Ramos (cell line): ENCODE results near the gene PASK.

ENCODE experiments used
- in situ Hi-C: fragments of 300-500 bp; cut with MboI; formaldehyde crosslinking; loops from one replicate; pipeline ENCODE4 v1.14.3; 2022; ENCODE audit warnings: low sequenced_read_pairs; ENCODE audit not compliant: unreplicated experiment

Gene PASK

DNA sequence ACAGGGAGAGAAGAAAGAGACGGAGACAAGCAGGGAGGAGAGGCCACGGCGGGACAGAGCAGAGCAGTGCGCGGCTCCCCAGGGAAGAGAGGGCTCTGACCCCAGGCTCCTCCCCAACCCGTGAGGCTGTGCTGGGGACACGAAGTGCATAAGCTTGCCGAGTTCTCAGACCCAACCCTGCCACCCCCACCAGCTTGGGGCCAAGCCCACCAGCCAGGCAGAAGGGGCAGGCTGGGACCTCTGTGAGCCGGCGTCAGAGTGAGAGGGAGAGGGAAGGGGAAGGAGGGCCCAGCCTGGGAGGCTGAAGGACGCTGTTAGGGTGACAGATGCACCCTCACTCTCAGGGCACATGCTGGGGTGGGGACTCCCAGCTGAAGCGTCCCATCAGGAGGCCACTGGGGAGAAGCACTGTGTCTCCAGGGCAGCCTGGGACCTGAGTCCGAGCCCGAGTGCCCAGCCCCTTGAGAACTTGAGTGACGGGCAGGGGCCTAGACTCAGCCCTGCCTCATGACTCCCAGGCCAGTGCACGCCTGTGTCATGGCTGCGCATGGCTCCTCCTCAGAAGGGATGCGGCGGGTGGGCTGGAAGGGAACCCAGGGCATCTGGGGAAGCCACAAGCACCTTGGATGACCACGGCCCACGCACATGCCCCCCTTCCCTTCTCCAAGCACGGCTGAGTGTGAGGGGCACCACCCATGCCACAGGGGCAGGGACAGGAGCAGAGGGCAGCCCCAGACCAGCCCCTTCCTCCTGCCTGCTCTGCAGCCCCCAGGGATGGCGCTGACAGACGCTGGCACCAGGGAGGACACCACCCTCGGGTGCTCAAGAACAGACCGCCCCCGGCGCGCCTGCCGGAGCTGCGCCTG is 78.2 kb downstream of the PASK start:
- in situ Hi-C loops = no loop called here

DNA sequence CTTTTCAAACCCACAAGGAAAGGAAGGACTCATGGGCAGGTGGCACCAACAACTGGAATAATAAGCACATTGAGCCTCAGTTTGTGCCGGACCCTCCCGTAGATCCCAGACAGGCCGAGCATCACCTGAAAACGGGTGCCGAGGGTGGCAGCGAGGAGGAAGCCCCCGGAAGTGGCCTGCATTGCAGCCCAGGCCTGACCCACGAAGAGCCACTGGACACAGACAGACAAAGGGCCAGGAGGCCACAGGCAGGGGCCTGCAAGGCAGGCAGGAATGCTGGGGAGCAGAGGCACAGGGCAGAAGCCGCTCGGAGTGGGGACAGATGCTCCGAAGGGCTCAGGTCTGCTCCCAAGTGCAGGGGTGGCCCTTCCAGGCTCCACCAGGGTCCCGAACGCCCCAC is 78.9 kb downstream of the PASK start:
- in situ Hi-C loops = no loop called here

DNA sequence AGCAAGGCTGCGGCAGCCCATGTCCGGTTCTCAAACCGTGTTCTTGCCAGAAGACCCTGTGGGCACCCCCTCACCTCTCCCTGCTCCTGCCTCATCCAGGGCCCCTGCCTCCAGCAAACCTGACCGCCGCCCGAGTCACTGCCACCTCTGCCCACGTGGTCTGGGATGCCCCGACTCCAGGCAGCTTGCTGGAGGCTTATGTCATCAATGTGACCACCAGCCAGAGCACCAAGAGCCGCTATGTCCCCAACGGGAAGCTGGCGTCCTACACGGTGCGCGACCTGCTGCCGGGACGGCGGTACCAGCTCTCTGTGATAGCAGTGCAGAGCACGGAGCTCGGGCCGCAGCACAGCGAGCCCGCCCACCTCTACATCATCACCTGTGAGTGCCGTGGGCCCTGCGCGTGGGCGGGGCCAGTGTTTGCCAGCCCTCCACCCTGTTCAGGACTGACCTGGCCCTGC is 79.4 kb downstream of the PASK start:
- in situ Hi-C loops = no loop called here

DNA sequence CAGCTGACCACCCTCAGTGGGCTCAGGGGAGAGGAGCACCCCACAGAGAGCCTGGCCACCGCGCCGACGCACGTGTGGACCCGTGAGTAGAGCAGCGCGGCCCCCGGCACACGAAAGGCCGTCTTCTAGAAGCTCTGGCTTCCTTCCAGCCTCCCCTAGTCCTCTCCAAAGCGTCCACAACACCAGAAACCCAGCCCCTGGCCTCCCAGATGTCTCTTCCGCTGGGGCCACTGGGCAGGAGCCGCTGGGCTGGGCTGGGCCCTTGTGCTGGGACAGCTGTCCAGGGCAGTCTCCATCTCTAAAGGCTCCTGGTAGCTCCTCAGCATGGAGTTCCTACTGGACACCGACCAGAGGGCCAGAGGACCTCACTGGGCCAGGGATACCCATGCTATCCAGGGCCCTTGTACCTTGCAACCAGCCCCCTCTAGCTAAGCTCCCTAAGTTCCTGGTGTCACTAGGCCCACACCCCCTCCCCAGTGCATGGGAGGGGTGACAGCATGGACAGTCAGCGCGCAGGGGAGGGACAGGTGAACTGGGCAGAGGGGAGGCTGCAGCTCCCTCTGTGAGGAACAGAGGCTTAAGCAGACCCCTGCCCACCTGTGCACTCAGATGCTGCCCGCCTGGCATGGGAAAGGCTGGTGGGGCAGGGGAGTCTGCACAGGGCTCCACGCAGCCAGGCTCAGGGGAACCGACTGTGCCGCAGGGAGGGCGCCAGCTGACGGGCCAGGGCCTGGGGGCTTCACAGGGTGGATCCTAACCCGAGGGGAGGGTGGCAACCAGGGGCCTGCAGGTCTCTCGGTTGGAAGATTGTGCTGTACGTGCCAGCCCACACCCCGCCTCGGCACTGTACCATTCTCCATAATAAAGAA is 80.1 kb downstream of the PASK start:
- in situ Hi-C loops = no loop called here

DNA sequence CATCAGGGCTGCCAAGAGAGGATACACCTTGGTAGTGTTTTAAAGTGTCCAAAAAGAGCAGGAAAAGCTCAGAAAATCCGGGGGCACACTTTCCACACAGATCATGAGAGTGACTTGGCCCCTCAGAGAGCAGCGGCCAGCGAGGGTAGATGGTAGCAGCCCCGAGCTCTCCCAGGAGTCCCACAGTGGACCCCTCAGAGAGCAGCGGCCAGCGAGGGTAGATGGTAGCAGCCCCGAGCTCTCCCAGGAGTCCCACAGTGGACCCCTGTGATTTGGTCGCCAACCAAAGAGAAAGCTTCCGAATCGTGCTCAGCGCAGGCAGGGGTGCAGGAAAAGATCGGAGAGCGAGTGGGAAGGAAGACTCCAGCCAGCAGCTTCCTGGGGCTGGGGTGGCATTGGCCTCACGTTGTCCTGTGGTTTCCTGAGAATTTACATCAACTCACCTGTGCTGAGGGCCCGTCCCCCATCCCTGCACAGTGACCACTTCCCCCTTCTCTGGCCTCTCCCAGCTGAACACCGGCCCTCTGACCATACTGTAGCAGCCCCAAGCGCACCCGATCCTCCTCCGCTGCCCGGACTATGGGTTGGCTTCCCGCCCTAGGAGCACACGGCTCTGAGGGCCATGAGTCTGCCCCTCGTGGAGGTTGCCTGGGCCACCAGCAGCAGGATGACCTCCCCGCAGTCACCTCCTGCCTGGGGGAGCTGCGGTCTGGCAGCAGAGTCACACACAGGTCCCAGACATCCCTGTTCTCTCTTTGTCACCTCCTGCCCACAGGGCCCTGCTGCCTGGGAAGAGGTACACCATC is 80.9 kb downstream of the PASK start:
- in situ Hi-C loops = no loop called here

DNA sequence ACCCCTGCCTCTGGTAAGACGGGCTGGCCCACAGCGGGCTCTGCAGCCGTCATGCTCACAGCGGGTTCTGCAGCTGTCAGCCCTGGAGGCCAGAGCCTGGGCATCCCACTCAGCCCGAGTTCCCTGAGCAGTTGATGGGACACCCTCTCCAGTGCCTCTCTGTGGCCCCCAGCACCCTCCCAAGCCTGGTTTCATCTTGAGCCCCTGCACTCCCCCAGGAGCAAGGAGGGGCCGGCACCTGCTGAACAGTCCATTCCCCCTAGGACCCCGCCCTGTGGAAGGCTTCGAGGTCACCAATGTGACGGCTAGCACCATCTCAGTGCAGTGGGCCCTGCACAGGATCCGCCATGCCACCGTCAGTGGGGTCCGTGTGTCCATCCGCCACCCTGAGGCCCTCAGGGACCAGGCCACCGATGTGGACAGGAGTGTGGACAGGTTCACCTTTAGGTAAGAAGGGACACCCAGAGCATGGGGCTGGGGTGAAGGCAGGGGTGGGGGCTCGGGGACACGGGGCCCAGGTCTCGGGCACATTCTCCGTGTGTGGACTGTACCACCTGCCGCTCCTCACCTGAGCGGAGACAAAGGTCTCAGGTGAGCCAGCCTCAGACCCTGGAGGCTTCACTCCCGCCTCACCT is 81.7 kb downstream of the PASK start:
- in situ Hi-C loops = no loop called here

DNA sequence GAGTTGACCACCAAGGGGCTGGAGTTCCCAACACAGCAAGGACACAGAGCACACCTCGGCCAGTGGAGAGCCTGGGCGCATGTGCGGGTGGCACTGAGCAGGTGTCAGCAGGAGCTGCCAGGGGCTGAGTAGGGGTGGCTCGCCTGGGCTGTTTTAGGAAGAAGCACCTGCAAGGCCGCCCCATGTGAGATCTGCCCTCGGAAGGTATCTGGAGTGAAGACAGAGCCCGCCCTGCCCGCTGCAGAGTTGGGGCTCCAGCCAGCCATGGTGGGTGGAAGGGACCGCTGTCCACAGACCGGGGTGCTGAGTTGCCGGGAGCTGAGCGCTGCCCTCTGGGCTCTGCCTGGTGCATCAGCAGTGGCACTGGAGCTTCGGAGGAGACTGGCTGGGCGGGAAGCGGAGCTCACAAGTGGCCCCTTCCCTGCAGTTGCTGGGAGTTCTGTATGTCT is 82.4 kb downstream of the PASK start:
- in situ Hi-C loops = no loop called here

DNA sequence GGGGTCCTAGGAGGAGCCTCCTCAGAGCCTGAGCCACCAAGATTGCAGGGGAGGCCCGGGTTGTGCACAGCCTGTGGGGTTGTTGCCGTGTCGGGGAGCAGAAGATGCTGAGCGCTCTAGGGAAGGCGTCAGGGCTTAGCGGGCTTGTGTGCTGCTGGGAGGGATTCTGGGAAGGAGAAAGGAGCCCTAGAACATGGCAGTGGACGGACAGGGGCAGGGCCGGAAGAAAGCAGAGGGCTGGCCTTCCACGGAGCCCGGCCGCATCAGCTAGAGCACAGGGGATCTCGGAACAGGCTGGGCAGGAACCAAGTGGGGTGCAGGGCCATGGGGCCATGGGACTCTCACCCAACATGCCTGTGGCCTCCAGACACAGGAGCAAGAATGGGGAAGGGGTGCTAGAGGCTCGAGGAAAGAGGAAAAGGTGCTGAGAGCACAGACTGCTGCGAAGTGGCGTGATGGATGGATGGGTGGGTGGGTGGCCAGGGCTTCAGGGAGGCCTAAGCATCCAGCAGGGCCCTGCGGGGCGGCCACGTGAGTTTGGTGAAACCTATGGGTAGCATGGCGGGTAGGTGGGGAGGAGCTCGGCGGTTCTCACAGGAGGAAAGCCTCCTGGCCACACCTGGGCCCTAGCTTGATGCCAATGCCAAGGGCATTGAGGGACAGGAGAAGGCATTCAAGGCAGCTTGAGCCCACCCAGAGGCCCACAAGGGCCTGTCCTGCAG is 82.9 kb downstream of the PASK start:
- in situ Hi-C loops = no loop called here

DNA sequence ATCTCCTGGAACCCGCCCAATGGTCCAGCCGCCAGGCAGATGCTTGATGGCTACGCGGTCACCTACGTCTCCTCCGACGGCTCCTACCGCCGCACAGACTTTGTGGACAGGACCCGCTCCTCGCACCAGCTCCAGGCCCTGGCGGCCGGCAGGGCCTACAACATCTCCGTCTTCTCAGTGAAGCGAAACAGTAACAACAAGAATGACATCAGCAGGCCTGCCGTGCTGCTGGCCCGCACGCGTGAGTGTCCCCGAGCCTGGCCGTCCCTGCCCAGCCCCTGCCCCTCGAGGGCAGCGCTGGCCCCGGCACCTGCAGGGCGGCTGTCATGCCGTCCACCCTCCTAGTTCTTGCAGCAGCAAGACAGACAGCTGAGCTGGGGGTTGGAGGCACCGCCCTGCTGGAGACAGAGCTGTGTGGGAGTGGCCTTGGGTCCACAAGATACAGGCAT is 83.9 kb downstream of the PASK start:
- in situ Hi-C loops = no loop called here

DNA sequence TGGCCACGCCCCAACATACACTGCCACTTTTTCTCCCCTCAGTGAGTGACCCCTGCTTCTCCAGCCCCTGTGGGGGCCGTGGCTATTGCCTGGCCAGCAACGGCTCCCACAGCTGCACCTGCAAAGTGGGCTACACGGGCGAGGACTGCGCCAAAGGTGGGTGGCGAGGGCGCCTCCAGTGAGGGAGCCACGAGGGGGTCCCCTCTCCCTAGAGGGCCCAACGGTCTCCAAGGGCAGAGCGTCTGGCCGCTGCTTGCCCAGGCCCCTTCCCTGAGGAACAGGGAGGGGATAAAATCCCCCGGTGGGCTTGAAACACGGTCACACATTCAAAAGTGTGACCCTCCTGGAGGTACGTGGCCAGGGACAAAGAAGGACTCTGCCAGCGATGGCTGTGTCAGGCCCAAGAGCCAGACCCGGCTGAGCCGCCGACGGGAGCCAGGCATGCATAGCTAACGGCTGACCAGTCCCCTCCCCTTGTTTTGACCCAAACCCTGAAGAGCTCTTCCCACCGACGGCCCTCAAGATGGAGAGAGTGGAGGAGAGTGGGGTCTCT is 84.4 kb downstream of the PASK start:
- in situ Hi-C loops = no loop called here

DNA sequence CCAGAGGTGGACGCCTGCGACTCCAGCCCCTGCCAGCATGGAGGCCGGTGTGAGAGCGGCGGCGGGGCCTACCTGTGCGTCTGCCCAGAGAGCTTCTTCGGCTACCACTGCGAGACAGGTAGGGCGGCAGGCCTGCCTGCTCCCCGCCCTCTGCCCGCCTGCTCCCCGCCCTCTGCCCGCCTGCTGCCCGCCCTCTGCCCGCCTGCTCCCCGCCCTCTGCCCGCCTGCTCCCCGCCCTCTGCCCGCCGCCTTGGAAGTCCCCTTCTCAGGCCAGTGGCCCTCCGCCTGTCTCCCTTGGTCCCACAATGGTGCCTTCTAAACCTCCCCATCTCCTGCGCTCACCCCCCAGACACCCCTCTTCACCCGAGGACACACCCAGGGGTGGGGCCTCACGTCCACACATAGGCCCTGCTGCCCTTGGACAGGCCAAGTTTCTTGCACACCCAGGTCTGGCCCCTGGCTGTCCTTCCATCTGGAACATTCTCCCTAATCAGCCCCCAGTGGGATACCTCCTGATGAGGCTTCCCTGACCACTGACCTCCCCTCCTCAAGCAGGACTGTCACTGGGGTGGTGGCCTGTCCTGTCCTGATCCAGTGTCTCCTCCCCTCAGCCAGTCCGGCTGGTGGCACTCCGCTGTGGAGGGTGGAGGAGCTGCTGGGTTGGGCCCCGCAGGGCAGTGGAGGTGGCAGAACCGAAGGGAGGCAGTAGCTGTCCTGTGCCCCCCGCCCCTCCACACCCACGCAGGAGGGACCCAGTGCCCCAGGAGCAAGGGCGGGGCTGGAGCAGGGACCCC is 85.1 kb downstream of the PASK start:
- in situ Hi-C loops = no loop called here

DNA sequence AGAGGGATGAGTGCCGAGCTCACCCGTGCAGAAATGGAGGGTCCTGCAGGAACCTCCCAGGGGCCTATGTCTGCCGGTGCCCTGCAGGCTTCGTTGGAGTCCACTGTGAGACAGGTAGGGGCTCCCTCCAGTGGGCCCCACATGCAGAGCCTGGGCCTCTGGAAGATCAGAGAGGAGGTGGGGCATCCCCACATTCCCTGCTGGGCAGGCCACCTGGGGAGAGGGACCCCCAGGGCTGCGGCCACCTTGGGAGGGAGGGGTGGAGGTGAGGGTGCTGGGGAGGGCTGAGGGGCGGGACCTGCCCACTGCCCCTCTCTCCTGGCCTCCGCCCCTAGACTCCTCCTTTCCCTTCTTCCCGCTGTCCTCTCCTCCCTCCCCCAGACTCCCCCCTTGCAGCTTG is 85.7 kb downstream of the PASK start:
- in situ Hi-C loops = no loop called here

DNA sequence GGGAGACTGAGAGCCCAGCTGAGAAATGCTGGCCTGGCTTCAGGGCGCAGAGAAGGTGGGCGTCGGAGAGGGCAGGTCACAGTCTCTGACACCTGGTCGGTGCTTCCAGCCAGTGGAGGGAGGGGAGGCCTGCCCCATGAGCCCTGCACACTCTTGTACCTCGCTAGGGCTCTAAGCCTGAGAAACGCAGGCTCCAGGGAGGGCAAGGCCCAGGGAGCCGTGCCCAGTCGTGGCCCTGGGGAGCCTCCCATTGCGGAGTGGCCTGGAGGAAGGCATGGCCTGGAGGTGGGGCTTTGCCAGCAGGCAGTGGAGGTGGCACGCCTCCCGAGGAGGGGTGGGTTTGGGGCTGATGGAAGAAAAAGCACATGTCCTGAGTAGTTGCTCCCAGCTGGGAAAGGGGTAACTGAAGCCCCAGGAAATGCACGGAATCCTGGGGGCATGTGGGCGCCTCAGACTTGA is 86.2 kb downstream of the PASK start:
- in situ Hi-C loops = no loop called here

DNA sequence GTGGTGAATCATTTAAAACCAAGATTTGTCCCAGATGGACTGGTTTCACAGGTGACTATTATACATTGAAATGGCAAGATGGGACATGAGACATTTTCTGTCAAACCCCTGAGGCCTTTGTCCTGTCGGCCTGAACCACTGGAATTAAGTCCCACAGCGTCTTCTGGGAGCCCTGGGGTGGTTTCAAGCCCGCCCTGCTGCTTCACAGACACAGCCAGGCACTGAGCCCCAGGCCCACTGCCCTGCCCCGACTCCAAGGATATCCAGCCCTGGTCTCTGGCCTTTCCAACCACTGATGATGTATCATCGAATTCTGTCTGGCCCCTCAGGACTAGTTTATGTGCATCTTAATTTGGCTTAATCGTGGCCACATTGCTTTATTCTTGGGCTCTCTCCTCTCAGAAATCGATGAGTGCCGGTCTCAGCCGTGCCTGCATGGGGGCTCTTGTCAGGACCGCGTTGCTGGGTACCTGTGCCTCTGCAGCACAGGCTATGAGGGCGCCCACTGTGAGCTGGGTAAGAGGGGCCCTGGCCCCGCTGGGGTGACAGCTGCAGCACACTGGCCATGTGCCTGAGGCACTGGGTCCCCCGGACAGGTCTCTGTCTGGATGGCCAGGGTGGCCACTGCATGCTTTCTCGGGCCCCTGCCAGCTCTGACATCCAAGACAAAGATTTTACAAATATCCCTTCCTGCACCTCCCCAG is 86.7 kb downstream of the PASK start:
- in situ Hi-C loops = no loop called here

DNA sequence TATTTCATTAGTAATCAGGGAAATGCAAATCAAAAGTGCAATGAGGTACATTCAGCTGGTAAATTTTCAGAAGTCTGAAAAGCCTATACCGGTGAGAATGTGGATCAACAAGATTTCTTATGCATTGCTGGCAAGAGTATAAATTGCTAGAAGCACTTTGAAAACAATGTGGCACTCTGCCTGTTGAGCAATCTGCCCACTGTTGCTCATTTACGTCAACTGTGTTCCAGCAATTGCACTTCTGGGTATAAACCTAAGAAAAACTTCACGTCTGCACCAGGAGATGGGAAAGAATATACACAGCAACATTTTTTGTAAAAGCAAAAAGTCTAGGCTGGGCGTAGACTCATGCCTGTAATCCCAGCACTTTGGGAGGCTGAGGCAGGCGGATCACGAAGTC is 88.0 kb downstream of the PASK start:
- in situ Hi-C loops = no loop called here
